ENCODE data around the gene ZNF773.
"Not testable (repeated sequence)": the region's sequence is repeated elsewhere in the genome, so short reads cannot be mapped to it uniquely, and the experiment has no call there.

The ZNF773 gene

DNA sequence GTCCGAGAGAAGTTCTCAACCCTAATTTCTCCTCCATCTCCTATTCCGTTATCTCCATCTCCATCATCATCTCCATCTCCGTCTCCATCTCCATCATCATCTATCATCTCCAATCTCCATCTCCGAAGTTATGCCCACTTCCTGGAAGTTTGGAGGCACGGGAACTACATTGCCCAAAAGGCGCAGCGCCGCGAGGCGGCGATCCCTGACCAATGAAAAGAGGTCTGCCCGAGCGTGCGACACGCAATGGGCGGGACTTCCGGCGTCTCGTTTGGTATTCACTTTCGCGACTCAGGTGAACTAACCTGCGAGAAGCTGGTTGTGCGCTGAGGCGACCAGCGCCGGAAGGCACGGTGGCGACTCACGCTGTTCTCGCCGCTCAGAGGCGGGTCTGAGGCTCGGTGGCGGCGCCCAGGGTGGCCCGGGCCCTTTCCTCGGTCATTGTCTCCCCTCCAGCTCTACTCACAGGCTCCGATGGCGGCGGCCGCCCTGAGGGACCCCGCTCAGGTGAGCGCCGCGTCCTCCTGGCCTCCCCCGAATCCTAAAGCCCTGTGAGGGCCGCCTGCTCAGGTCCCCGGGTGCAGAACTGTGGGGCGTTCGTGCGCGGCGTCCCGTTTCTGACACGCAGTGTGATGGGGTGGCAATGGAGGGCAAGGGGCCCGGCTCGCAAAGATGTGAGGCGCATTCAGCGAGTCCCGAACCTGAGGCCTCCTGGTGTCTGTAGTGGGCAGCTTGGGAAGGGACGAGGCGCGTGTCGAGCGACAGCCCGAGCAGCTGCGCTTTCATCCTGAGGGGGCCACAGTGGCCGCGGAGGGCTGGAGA lies 12.1 kb upstream of the ZNF773 start, which contains the start of gene ZNF419:
TSS of gene ZNF419 (plus strand) at position 274 of the 822 bp plus-strand sequence. CDS start at position 475, 201 bp downstream.
- TF ChIP-seq, protein P1, sequence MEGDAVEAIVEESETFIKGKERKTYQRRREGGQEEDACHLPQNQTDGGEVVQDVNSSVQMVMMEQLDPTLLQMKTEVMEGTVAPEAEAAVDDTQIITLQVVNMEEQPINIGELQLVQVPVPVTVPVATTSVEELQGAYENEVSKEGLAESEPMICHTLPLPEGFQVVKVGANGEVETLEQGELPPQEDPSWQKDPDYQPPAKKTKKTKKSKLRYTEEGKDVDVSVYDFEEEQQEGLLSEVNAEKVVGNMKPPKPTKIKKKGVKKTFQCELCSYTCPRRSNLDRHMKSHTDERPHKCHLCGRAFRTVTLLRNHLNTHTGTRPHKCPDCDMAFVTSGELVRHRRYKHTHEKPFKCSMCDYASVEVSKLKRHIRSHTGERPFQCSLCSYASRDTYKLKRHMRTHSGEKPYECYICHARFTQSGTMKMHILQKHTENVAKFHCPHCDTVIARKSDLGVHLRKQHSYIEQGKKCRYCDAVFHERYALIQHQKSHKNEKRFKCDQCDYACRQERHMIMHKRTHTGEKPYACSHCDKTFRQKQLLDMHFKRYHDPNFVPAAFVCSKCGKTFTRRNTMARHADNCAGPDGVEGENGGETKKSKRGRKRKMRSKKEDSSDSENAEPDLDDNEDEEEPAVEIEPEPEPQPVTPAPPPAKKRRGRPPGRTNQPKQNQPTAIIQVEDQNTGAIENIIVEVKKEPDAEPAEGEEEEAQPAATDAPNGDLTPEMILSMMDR (conservative IDR thresholded peaks at IDR 0.05; ENCODE audit: low read depth, low read length) = peak; percentile 18
- H3K4me3 ChIP-seq (ENCODE audit: low read length) = peak within 1 kb of the TSS; percentile 89
- peak; percentile 51 for DNase-seq (ENCODE audit: low read depth)

DNA sequence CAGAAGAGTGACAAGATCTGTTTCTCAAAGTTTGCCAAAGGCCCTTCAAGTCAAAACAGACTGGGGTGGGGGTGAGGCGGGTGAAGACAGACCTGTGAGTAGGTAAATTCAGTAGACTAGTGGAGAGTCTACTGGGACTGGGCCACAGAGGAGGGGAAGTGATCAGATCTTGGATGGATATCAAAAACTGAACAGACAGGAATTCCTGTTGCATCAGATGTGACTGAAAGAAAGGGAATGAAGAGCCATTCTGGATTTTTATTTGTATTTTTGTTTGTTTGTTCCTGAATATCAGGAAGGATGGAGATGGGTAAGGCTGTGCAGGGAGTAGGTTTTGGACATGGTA lies 11.5 kb upstream of the ZNF773 start:
- peak overlapping the region; percentile 31 for H3K4me3 ChIP-seq (ENCODE audit: low read length)

DNA sequence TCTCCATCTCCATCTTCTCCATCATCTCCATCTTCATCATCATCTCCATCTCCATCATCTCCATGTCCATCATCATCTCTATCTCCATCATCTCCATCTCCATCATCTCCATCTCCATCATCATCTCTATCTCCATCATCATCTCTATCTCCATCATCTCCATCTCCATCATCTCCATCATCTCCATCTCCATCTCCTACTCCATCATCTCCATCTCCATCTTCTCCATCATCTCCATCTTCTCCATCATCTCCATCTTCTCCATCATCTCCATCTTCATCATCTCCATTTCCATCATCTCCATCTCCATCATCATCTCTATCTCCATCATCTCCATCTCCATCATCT lies 432 bp upstream of the ZNF773 start:
- not testable (repeated sequence) for DNase-seq (ENCODE audit: low read depth); H3K4me3 ChIP-seq (ENCODE audit: low read length)

More for the DNA sequence above, 11.5 kb upstream of the ZNF773 start:
- not testable (repeated sequence) for DNase-seq (ENCODE audit: low read depth)

DNA sequence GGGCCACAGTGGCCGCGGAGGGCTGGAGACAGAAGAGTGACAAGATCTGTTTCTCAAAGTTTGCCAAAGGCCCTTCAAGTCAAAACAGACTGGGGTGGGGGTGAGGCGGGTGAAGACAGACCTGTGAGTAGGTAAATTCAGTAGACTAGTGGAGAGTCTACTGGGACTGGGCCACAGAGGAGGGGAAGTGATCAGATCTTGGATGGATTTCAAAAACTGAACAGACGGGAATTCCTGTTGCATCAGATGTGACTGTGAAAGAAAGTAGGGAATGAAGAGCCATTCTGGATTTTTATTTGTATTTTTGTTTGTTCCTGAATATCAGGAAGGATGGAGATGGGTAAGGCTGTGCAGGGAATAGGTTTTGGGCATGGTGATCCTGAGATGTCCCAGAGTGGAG lies 662 bp downstream of the ZNF773 start:
- not testable (repeated sequence) for DNase-seq (ENCODE audit: low read depth)
- H3K4me3 ChIP-seq (ENCODE audit: low read length) = peak overlapping the region; percentile 39

DNA sequence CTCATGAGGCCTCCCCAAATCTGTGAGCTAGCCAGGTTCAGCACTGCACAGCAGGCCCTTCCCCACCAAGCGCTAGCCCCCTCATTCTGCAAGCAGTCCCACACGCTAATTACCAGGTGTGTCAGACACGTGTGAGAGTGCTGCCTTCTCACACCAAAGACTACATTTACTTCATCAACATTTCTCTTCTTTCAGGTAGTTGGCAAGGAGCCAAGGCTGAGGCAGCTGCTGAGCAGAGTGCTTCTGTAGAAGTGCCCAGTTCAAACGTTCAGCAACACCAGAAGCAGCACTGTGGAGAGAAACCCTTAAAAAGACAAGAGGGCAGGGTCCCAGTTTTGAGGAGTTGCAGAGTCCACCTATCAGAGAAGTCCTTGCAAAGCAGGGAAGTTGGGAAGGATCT lies 6.4 kb downstream of the ZNF773 start:
- H3K4me3 ChIP-seq (ENCODE audit: low read length) = no peak overlapping the region
- TF ChIP-seq, protein P1 (conservative IDR thresholded peaks at IDR 0.05; ENCODE audit: low read depth, low read length) = no peak
- DNase-seq (ENCODE audit: low read depth) = no peak

DNA sequence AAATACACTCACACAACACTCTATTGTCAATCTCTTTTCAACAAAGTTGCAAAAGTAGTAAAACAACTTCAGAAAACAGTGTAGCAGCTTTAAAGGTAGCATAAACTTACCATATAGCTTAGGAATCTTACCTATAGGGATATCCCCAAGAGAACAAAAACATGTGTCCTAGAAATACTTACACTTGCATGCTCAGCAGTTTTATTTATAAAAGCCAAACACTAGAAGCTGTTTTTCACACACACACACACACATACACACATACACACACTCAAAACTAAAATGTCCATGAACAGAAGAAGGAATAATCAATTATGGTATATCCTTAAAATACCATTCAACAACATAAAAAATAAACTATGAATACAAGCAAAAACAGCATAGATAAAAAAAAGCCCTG lies 11.7 kb downstream of the ZNF773 start:
- DNase-seq (ENCODE audit: low read depth) = no peak
- TF ChIP-seq, protein P1 (conservative IDR thresholded peaks at IDR 0.05; ENCODE audit: low read depth, low read length) = no peak
- H3K4me3 ChIP-seq (ENCODE audit: low read length) = no peak overlapping the region

DNA sequence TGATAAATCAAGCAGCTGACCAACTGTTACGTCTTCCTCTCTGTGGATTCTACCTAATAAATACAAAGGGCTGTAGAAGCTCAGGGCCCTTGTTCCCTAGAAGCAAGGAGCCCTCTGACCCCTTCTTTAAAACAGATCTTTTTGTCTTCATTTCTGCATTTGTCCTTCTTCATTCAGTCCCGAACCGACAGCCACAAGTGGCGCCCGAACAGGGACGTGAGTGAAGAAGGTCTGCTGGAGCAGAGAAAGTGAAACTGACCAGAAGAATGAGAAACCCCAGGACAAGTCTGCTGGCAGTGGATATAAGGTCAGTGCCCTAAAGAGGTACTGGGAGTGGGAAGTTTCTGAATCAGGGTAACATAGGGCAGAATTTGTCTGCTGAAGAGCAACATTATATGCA lies 13.1 kb downstream of the ZNF773 start:
- no peak for DNase-seq (ENCODE audit: low read depth)
- no peak overlapping the region for H3K4me3 ChIP-seq (ENCODE audit: low read length)
- TF ChIP-seq, protein P1 (conservative IDR thresholded peaks at IDR 0.05; ENCODE audit: low read depth, low read length) = no peak

DNA sequence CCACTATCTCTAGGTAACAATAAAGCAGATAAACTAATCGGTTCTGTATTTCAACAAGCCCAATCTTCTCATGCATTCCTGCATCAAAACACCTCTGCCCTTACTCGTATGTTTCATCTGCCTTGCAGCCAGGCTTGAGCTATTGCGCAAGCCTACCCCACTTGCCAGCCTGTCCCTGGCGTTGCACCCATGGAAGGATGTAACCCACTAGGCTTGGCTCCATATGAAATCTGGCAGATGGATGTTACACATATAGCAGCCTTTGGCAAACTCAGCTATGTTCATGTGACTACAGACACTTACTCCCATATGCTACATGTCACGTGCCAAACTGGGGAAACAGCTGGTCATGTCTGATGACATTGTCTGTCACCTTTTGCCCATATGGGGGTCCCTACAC lies 15.5 kb downstream of the ZNF773 start:
- TF ChIP-seq, protein P1 (conservative IDR thresholded peaks at IDR 0.05; ENCODE audit: low read depth, low read length) = no peak
- DNase-seq (ENCODE audit: low read depth) = no peak

DNA sequence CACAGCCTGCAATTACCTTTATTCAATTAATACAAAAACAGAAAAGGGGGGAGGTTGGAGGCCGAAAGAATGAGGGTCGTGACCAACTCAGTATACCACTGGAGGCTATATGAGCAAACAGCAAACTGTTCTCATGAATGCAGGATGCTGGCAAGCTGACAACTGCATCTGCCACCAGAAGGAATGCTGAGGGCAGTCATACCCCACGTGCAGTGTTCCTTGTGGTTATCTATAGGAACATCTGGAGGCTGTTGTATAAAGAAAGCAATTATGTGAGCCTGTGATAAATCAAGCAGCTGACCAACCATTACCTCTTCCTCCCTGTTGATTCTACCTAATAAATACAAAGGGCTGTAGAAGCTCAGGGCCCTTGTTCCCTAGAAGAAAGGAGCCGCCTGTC lies 18.3 kb downstream of the ZNF773 start:
- not testable (repeated sequence) for DNase-seq (ENCODE audit: low read depth); H3K4me3 ChIP-seq (ENCODE audit: low read length)

More for the DNA sequence above, 15.5 kb downstream of the ZNF773 start:
- no peak overlapping the region for H3K4me3 ChIP-seq (ENCODE audit: low read length)
